ENCODE measurements around the gene RBL2.
"Not testable (repeated sequence)": the region's sequence is repeated elsewhere in the genome, so short reads cannot be mapped to it uniquely, and the experiment has no call there.

Gene RBL2

DNA sequence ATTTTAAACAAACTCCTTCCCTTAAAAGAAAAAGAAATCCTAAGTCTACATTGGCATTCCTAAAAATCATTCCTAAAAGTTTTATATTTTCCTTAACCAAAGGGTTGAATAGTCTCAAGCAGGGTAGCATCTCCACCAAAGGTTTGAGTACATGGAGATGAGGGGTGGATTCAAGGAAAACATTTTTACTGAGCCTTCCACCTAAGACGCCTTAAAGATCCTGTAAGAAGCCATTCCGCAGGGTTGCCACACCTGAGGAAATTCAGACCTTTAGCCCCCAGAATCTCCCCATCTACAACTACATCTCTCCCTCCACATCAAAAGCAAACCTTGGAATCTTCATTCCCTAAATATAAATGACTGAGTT lies 76.4 kb downstream of the RBL2 start:
- DNase-seq (ENCODE audit: low read depth in 2 of 2) = no peak
- no peak overlapping the region for H3K4me3 ChIP-seq (replicated peaks in 1 of 2; ENCODE audit: low read depth in 2 of 2, low read length in 2 of 2)
- no peak for TF ChIP-seq CTCF (IDR thresholded peaks at IDR 0.05; ENCODE audit: low read depth, low read length)

GRCh38 chr16:53511084-53511402 lies 76.8 kb downstream of the RBL2 start:
- no peak for TF ChIP-seq CTCF (IDR thresholded peaks at IDR 0.05; ENCODE audit: low read depth, low read length)
- H3K4me3 ChIP-seq (replicated peaks in 1 of 2; ENCODE audit: low read depth in 2 of 2, low read length in 2 of 2) = no peak overlapping the region
- DNase-seq (ENCODE audit: low read depth in 2 of 2) = no peak

- no peak for TF ChIP-seq CTCF (IDR thresholded peaks at IDR 0.05; ENCODE audit: low read depth, low read length)
- no peak overlapping the region for H3K4me3 ChIP-seq (replicated peaks in 1 of 2; ENCODE audit: low read depth in 2 of 2, low read length in 2 of 2)
- DNase-seq (ENCODE audit: low read depth in 2 of 2) = no peak
These were observed 77.4 kb downstream of the RBL2 start for GRCh38 chr16:53511403-53512280.

GRCh38 chr16:53512795-53513194 lies 78.5 kb downstream of the RBL2 start:
- DNase-seq (ENCODE audit: low read depth in 2 of 2) = not testable (repeated sequence)

DNA sequence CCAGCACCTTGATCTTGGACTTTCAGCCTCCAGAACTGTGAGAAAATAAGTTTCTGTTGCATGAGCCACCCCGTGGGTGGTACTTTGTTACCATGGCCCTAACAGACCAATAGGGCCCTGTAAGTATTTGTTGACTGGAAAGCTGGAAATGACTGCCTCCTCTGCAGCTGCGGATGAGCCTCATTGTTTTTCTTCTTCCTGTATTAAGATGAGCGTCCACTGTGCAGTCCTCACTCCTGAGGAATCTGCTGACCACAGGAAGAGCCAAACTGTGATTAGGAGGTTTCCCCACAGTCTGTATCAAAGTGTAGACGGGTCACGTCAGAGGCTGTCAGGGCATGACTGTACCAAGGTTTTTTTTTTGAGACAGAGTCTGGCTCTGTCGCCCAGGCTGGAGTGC lies 81.0 kb downstream of the RBL2 start:
- DNase-seq (ENCODE audit: low read depth in 2 of 2) = peak; percentile 75 to 95

More at GRCh38 chr16:53512795-53513194, 78.5 kb downstream of the RBL2 start:
- H3K4me3 ChIP-seq (replicated peaks in 1 of 2; ENCODE audit: low read depth in 2 of 2, low read length in 2 of 2) = not testable (repeated sequence)

DNA sequence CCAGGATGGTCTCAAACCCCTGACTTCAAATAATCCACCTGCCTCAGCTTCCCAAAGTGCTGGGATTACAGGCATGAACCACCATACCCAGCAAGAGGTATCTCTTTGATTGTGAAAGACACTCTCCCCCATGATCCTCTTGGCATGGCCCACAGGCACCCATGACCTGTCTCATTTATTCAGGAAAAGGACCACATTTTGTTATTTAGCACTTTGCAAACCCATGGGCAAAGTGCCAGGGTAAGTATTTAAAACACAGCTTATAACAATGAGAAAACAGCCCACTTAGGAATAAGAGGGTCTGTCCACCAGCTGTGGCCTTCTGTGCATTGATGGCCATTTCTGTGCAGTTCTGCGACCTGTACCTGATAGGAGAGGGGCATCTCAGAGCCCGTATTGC lies 81.5 kb downstream of the RBL2 start:
- no peak for DNase-seq (ENCODE audit: low read depth in 2 of 2)
- H3K4me3 ChIP-seq (replicated peaks in 1 of 2; ENCODE audit: low read depth in 2 of 2, low read length in 2 of 2) = no peak overlapping the region
- no peak for TF ChIP-seq CTCF (IDR thresholded peaks at IDR 0.05; ENCODE audit: low read depth, low read length)

More for the DNA sequence above, 81.0 kb downstream of the RBL2 start:
- no peak for TF ChIP-seq CTCF (IDR thresholded peaks at IDR 0.05; ENCODE audit: low read depth, low read length)
- H3K4me3 ChIP-seq (replicated peaks in 1 of 2; ENCODE audit: low read depth in 2 of 2, low read length in 2 of 2) = no peak overlapping the region

DNA sequence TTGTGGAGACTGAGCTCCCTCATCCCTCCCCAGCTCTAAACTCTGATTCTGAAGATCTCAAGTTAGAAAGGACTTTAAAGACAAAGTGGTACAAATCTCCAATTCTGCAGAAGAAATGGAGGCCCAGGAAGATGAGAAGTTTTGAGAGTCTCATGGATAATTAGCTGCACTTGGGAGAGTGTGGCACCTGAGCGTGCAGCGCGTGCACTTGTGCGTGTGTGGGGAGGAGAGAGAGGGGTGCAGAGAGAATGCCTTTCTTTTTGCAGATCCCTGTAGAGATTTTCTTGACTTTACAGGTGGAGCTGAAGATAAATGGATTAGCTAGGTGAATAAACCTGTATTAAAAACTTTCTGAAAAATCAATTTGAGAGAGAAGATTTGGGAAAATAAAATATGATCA lies 83.6 kb downstream of the RBL2 start:
- no peak overlapping the region for H3K4me3 ChIP-seq (replicated peaks in 1 of 2; ENCODE audit: low read depth in 2 of 2, low read length in 2 of 2)
- DNase-seq (ENCODE audit: low read depth in 2 of 2) = no peak
- TF ChIP-seq CTCF (IDR thresholded peaks at IDR 0.05; ENCODE audit: low read depth, low read length) = no peak

Data from cardiac fibroblast (primary cell).